ENCODE data around the gene PCAT7.
A peak's percentile ranks its signal among the peaks of the same experiment; 100 is the strongest.

PCAT7 gene

GRCh38 chr9:94603259-94604160 lies 48.6 kb downstream of the PCAT7 start:
- DNase-seq (ENCODE audit: low read depth): peak; percentile 69

GRCh38 chr9:94606646-94607422 lies 52.0 kb downstream of the PCAT7 start:
- DNase-seq (ENCODE audit: low read depth): no peak

GRCh38 chr9:94607423-94607691 lies 52.5 kb downstream of the PCAT7 start:
- DNase-seq (ENCODE audit: low read depth): no peak

GRCh38 chr9:94610181-94610606 lies 55.3 kb downstream of the PCAT7 start:
- DNase-seq (ENCODE audit: low read depth): no peak

GRCh38 chr9:94611638-94612068 lies 56.8 kb downstream of the PCAT7 start:
- DNase-seq (ENCODE audit: low read depth): peak; percentile 51

- DNase-seq (ENCODE audit: low read depth): no peak
These were observed 57.2 kb downstream of the PCAT7 start for GRCh38 chr9:94612071-94612470.

GRCh38 chr9:94613003-94613402 lies 58.1 kb downstream of the PCAT7 start:
- no peak for DNase-seq (ENCODE audit: low read depth)

GRCh38 chr9:94619026-94619425 lies 64.1 kb downstream of the PCAT7 start:
- no peak for DNase-seq (ENCODE audit: low read depth)
